LNCaP clone FGC (cell line): ENCODE measurements around the gene MAPRE2.
"Not testable (repeated sequence)": the region's sequence is repeated elsewhere in the genome, so short reads cannot be mapped to it uniquely, and the experiment has no call there.

Experiments
- DNase-seq: peaks from one replicate; pipeline ENCODE4 v3.0.0-alpha.2; 2011; ENCODE audit warnings: low read depth
- H3K4me3 ChIP-seq: 2 replicates; pipeline ENCODE4 v1.5.1; 2011; ENCODE audit warnings: mild to moderate bottlenecking, low read depth, low read length, control low read depth
- CTCF ChIP-seq: IDR thresholded peaks from 2 replicates; pipeline ENCODE4 v1.5.1; 2012; ENCODE audit warnings: mild to moderate bottlenecking; ENCODE audit not compliant: control insufficient read depth, insufficient read depth; ENCODE audit errors: extremely low read depth

The MAPRE2 gene

GRCh38 chr18:35141567-35142274 is 100.5 kb downstream of the MAPRE2 start:
- no peak for DNase-seq
- H3K4me3 ChIP-seq = no peak overlapping the region

DNA sequence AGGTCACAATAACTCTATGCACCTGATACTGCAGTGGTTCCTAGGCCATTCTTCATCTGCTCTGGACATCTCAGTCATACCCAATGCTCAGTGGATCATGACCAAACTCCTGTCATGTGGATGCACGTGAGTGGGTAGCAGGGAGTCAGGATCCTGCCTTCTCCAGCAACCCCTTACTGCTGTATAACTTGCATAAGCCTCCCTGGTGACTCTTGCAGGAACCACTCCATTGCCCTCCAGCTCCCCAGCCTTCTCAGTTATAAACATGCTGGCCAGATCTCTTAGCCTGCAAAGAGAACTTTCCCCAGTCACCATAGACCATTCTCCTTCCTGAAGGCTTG is 101.0 kb downstream of the MAPRE2 start:
- H3K4me3 ChIP-seq = no peak overlapping the region
- DNase-seq = no peak
- TF ChIP-seq CTCF = no peak

More at GRCh38 chr18:35141567-35142274, 100.5 kb downstream of the MAPRE2 start:
- TF ChIP-seq CTCF = no peak

DNA sequence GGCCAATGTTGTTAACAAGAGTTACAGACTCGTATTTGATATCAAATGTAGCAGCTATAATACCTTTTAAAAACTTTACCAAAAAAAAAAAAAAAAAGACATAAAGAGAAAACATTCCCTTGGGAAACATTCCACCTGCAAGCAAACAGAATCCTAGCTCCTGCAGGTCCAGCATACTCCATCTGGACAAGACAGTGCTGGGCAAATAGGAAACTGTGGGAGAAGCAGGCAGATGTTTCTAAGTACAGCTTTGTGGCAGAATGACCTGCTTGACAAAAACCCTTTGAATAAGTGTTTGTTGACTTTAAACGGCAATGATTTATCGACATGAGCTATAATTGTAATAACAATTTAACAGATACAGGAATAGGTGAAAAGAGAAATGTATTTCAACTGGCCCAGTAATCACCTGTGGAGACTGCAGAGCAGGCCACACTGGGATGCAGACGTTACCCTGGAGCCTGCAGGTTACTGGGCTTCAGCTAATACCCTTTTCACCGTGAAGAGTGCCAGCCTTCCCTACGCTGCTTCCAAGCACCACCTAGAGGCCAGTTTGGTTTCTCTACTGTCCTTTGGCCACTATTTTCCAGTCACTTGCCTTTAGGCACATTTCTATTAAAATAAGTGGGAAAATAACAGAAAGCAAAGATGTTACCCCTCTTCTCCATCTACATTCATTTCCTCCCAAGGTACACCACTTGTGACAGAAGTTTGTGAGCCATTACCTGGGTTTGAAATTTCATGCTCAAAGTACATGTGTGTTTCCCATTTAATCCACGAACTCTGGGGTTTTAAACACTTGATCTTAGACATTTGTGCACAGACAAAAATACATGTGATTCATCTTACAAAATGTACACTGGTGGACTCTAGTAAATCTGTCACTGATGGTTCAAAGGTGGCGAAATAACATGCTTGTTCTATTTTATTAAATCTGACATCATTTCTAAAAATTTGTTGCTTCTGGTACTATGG is 102.7 kb downstream of the MAPRE2 start:
- no peak overlapping the region for H3K4me3 ChIP-seq
- DNase-seq = peak; percentile 27
- peak; percentile 91 for TF ChIP-seq CTCF

DNA sequence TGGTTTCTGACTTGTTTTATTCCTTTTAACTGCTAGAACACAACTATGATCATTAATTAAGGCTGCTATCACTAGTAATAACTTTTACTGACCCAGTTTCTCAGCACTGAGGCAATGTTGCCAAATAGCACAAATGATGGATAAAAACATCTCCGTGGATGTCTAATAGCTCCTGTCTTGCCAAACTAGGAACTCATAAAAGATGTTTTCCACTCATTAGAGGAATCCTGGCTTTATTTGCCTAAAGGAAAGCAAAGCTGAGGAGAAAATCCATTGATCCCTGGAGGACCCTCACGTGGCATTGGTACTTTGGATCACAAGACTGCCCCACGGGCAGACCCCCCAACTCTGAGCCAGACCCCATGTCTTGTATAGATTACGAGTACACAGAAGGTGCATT is 103.5 kb downstream of the MAPRE2 start:
- DNase-seq = no peak

GRCh38 chr18:35150195-35150594 is 109.0 kb downstream of the MAPRE2 start:
- not testable (repeated sequence) for DNase-seq, H3K4me3 ChIP-seq

More for the DNA sequence above, 103.5 kb downstream of the MAPRE2 start:
- TF ChIP-seq CTCF = no peak
- H3K4me3 ChIP-seq = no peak overlapping the region

DNA sequence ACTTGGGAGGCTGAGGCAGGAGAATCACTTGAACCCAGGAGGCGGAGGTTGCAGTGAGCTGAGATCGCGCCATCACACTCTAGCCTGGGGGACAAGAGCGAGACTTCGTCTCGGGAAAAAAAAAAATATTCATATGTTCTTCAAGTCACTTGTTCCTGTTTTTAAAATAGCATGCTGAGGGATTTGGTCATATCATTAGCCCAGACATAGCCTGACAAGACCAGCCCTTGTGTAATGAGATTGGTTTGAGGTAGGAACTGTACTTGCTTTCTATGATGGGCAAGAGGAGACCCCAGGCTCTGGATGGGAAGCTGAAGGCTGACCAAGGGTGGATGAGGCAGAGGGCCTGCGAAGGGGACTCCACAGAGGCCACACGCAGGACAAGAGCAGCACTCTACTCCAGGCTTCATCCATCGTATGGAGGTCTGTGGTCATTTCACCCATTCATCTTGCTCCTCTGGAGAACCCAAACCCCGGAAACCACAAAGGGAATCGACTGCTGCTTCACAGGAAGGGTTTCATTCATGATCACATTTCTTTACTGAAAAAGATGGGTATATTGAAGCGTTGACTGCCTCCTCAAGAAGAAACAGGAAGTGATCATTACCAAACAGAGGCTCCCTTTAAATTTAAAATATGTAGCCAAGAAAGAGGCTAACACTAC is 112.5 kb downstream of the MAPRE2 start:
- DNase-seq = no peak
- H3K4me3 ChIP-seq = no peak overlapping the region
- TF ChIP-seq CTCF = no peak
